Endothelial cell of umbilical vein (primary cell): ENCODE measurements around the gene LMO1. TPM values are rescaled to one million over a fixed set of nuclear protein-coding genes. Genes with fewer than 3 reads are reported as not detected.

Source experiments
- BruUV-seq: library from RNA; stranded (reverse); fragments of 400-500 nt; replicated peaks from 2 replicates; lab custom pipeline; 2021; lab: Mats Ljungman, UMichigan
- CTCF ChIA-PET: fragments of 300-600, 350-600 bp; sonication (Branson Sonifier 250); formaldehyde crosslinking; loops from one replicate; lab custom pipeline; 2021; ENCODE audit warnings: antibody characterized with exemption, inconsistent platforms; lab: Charles Lee
- POLR2A ChIA-PET: fragments of 300-600, 350-600 bp; sonication (Branson Sonifier 250); formaldehyde crosslinking; loops from one replicate; lab custom pipeline; 2021; ENCODE audit warnings: antibody characterized with exemption, inconsistent platforms; lab: Charles Lee
- DNase-seq: peaks from one replicate; pipeline ENCODE4 v3.0.0-alpha.2; 2011; ENCODE audit warnings: low read depth, low spot score
- FAIRE-seq: peaks from 2 replicates; lab custom pipeline; 2011; peaks lifted over from hg19 to GRCh38; lab: Jason Lieb, UNC
- H2AFZ ChIP-seq: 2 replicates; pipeline ENCODE4 v1.6.0; 2012; ENCODE audit warnings: low read depth, low read length, control low read depth, inconsistent platforms
- H3K27ac ChIP-seq: 2 replicates; pipeline ENCODE4 v1.5.1; 2011; ENCODE audit warnings: low read depth, mild to moderate bottlenecking, control low read depth, low read length, moderate library complexity; ENCODE audit not compliant: insufficient read depth
- H3K27me3 ChIP-seq, 2 experiments: 2 replicates each; pipeline versions ENCODE4 v1.6.0 to v1.6.1; 2011; ENCODE audit warnings: low read length in 2 of 2, mixed read lengths in 1 of 2; ENCODE audit not compliant: control insufficient read depth in 2 of 2, insufficient read depth in 2 of 2
- H3K36me3 ChIP-seq, 2 experiments: 2 replicates in 1 of 2; 3 replicates in 1 of 2; pipeline ENCODE4 v1.5.1; 2011; ENCODE audit warnings: low read length in 2 of 2, mild to moderate bottlenecking in 1 of 2, moderate library complexity in 1 of 2; ENCODE audit not compliant: control insufficient read depth in 2 of 2, insufficient read depth in 2 of 2; ENCODE audit errors: extremely low read depth in 1 of 2
- H3K4me1 ChIP-seq: 3 replicates; pipeline ENCODE4 v1.5.1; 2011; ENCODE audit warnings: mild to moderate bottlenecking, low read length; ENCODE audit not compliant: control insufficient read depth, insufficient read depth; ENCODE audit errors: extremely low read depth
- H3K4me2 ChIP-seq: 2 replicates; pipeline ENCODE4 v1.6.1; 2011; ENCODE audit warnings: low read length, control low read depth, mixed read lengths; ENCODE audit not compliant: insufficient read depth
- H3K4me3 ChIP-seq, 3 experiments: fragments of 200-600 bp in 1 of 3; sonication (generic), shearing (Covaris generic) in 1 of 3; replicated peaks in 1 of 3; 2 replicates each; pipeline ENCODE4 v1.5.1; 2011 to 2016; ENCODE audit warnings: control low read depth in 3 of 3, low read length in 3 of 3, mild to moderate bottlenecking in 2 of 3, inconsistent platforms in 1 of 3, low read depth in 1 of 3, moderate library complexity in 1 of 3; ENCODE audit not compliant: insufficient read depth in 1 of 3
- H3K79me2 ChIP-seq: 2 replicates; pipeline ENCODE4 v1.6.0; 2012; ENCODE audit warnings: low read length, inconsistent platforms; ENCODE audit not compliant: control insufficient read depth, insufficient read depth
- H3K9ac ChIP-seq: replicated peaks from 2 replicates; pipeline ENCODE3; 2011; ENCODE audit warnings: low read length, control low read depth; ENCODE audit not compliant: insufficient read depth; ENCODE audit errors: extremely low read depth
- H3K9me1 ChIP-seq: replicated peaks from 3 replicates; pipeline ENCODE4 v1.6.0; 2011; ENCODE audit warnings: mild to moderate bottlenecking, low read length; ENCODE audit not compliant: control insufficient read depth, insufficient read depth; ENCODE audit errors: extremely low read depth
- H3K9me3 ChIP-seq: replicated peaks from 2 replicates; pipeline ENCODE4 v1.5.1; 2012; ENCODE audit warnings: low read length, inconsistent platforms; ENCODE audit not compliant: control insufficient read depth, insufficient read depth
- H4K20me1 ChIP-seq: replicated peaks from 2 replicates; pipeline ENCODE3; 2011; ENCODE audit warnings: mild to moderate bottlenecking, low read length; ENCODE audit not compliant: control insufficient read depth, insufficient read depth; ENCODE audit errors: extremely low read depth
- CTCF ChIP-seq, 2 donors: IDR thresholded peaks; 1 replicate in 1 of 2; 2 replicates in 1 of 2; pipeline ENCODE4 v1.5.1; 2011; ENCODE audit warnings: low read length in 2 of 2, mild to moderate bottlenecking in 2 of 2, moderate library complexity in 2 of 2, control low read depth in 1 of 2, inconsistent platforms in 1 of 2, low read depth in 1 of 2; ENCODE audit not compliant: insufficient read depth in 1 of 2; ENCODE audit errors: extremely low read depth in 1 of 2
- EZH2 ChIP-seq: IDR thresholded peaks from 2 replicates; pipeline ENCODE4 v1.6.1; 2012; ENCODE audit warnings: borderline replicate concordance, low read depth, mild to moderate bottlenecking, moderate library complexity, low read length, inconsistent platforms; ENCODE audit not compliant: severe bottlenecking
- FOS ChIP-seq: IDR thresholded peaks from 2 replicates; pipeline ENCODE4 v1.6.1; 2011; ENCODE audit warnings: mild to moderate bottlenecking, low read length, moderate library complexity, borderline replicate concordance; ENCODE audit not compliant: insufficient read depth
- GATA2 ChIP-seq: IDR thresholded peaks from 2 replicates; pipeline ENCODE4 v1.7.0; 2011; ENCODE audit warnings: low read depth, mild to moderate bottlenecking, moderate library complexity, mixed read lengths, low read length; ENCODE audit not compliant: insufficient read length, insufficient read depth
- JUN ChIP-seq: IDR thresholded peaks from 2 replicates; pipeline ENCODE4 v1.6.1; 2011; ENCODE audit warnings: borderline replicate concordance, low read depth; ENCODE audit not compliant: insufficient read length, insufficient read depth
- MAX ChIP-seq: IDR thresholded peaks from 2 replicates; pipeline ENCODE4 v1.6.1; 2011; ENCODE audit not compliant: insufficient read depth, insufficient read length
- MYC ChIP-seq: IDR thresholded peaks from one replicate; pipeline ENCODE4 v1.6.1; 2011; ENCODE audit warnings: mild to moderate bottlenecking, low read depth, low read length
- POLR2A ChIP-seq: IDR thresholded peaks from 2 replicates; pipeline ENCODE4 v1.6.1; 2012; ENCODE audit warnings: low read depth, mild to moderate bottlenecking, control low read depth, low read length
- POLR2AphosphoS5 ChIP-seq: IDR thresholded peaks from 2 replicates; pipeline ENCODE4 v1.6.1; 2012; ENCODE audit warnings: low read depth, mild to moderate bottlenecking, control low read depth, low read length, moderate library complexity; ENCODE audit not compliant: insufficient read depth
- dilution Hi-C: fragments of 300-500 bp; cut with MboI; formaldehyde crosslinking; loops from one replicate; pipeline ENCODE4 v1.15.0; 2019; ENCODE audit warnings: low sequenced_read_pairs; ENCODE audit not compliant: extremely low pct_ligation_motif_present
- intact Hi-C: fragments of 100-400 bp; cut with micrococcal nuclease; formaldehyde crosslinking; loops from one replicate; pipeline ENCODE4 v1.10.0; 2022
- polyA plus RNA-seq, 4 experiments: library from polyadenylated mRNA; depleted of rRNA in 3 of 4; stranded (reverse) in 3 of 4; unstranded in 1 of 4; fragments of >200 nt; gene quantifications; 2 replicates each; pipeline versions ENCODE4 v1.2.1 to v1.2.3, GENCODE V29; 2011 to 2012; ENCODE audit warnings: missing spikeins in 1 of 4
- total RNA-seq: library from RNA; stranded (reverse); gene quantifications from 2 replicates; pipeline ENCODE4 v1.2.3, GENCODE V29; 2021

Gene LMO1
- total and polyA plus RNA-seq, 2 donors (not counting 3 experiments of a cell fraction or from before 2014, with no cell fraction given): not detected

- FAIRE-seq: no peak
- POLR2A ChIA-PET: no interaction called here
- no TSS peak for BruUV-seq
Observed at GRCh38 chr11:8298801-8299786, 35.4 kb upstream of the LMO1 start.

More at GRCh38 chr11:8298801-8299786, 35.4 kb upstream of the LMO1 start:
- CTCF ChIA-PET: no interaction called here
- TF ChIP-seq GATA2: no peak
- TF ChIP-seq JUN: no peak
- TF ChIP-seq MYC: no peak
- TF ChIP-seq POLR2AphosphoS5: no peak
- no peak for TF ChIP-seq EZH2
- no peak for TF ChIP-seq CTCF (IDR thresholded peaks at IDR 0.05; ENCODE audit: extremely low read depth in 1 of 2, insufficient read depth in 1 of 2, low read depth in 1 of 2, low read length in 2 of 2)
- no peak for TF ChIP-seq MAX
- no peak for TF ChIP-seq FOS
- TF ChIP-seq POLR2A: no peak
- Histone ChIP-seq H3K4me3 (no peak overlapping the region), H3K9me1 (no peaks in the 10 kb centered on the region), H3K36me3 (no peaks in the 10 kb centered on the region), H3K4me1 (no peaks in the 10 kb centered on the region), H3K4me2 (no peak overlapping the region), H4K20me1 (no peaks in the 10 kb centered on the region), H3K9me3 (no peaks in the 10 kb centered on the region), H3K79me2 (no peaks in the 10 kb centered on the region), H2AFZ (no peak overlapping the region), H3K27ac (no peak overlapping the region), H3K9ac (no peak overlapping the region), H3K27me3 (no peaks in the 10 kb centered on the region)
- intact Hi-C loops: no loop called here
- DNase-seq: no peak
- dilution Hi-C loops: no loop called here
